ENCODE data around the gene CPNE8.

Gene CPNE8

DNA sequence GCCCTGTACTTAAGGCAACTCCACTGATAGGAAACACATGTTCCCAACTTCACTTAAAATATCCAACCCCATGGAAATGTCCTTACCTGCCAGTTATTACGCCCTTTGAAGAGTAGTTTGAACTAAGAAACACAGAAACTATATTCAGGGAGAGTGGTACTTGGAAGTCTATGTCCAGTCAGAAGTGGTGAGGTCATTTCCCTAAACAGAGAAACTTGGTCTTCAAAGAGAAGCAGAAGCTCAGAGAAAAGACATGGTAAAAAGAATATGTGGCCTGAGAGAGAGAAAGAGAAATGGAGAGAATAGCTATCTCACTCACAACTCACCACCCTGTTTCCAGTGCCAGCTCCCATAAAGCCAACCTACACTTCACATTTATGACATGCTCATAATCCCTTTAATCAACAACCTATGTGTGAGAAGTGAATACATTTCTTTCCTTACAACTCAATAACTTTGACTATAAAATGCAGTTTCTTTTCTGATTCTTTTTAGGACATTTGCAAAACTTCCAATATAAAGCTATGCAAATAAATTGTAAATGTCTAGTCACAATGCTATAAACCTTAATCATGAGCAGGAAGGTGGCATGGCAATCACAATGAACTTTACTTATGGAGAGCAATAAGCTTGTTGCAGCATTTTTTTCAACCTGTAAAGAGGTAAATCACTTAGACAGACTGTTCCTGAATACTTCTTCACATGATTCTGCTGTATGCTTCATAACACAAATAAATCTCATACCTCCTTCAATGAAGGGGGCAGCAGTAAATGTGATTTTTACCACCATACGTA lies 67.1 kb downstream of the CPNE8 start:
- in situ Hi-C loops (cut with HindIII; ENCODE audit: low sequenced_read_pairs): no loop called here

DNA sequence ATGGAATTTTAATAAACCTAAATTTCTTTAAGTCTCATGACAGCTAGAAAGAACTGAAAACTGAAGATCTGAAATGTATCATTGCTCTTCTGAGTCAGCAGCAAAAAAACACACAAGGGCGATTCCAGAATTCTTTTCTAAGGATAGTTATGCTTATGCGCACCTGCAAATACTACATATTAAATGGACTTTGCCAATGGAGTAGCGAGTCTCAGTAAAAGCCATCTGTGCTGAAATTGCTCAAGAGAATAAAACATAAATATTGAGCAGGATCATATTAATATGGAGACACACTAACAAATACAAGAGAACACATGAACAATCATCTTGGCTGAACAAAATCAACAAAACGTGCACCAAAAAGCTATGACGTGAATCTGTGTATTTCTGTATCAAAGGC lies 73.7 kb downstream of the CPNE8 start:
- in situ Hi-C loops (cut with HindIII; ENCODE audit: low sequenced_read_pairs): no loop called here

DNA sequence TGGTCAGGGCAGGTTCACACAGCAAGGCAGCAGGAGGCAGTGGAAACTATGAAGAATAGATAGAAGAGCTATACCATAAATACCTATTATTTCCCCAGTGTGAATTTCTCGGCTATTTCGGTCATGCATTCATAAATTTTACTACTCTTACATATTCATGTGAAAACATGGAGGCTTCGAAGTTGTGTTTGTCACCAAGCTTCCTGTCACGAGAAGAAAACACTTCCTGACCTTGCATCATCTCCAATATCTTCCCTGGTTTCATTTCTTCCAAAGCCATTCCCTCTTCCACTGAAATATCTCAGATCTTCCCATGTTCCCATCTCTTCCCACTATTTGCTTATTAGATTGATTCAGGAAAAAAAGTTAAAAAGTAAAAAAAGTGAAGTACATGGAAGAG lies 80.4 kb downstream of the CPNE8 start:
- in situ Hi-C loops (cut with HindIII; ENCODE audit: low sequenced_read_pairs): no loop called here

DNA sequence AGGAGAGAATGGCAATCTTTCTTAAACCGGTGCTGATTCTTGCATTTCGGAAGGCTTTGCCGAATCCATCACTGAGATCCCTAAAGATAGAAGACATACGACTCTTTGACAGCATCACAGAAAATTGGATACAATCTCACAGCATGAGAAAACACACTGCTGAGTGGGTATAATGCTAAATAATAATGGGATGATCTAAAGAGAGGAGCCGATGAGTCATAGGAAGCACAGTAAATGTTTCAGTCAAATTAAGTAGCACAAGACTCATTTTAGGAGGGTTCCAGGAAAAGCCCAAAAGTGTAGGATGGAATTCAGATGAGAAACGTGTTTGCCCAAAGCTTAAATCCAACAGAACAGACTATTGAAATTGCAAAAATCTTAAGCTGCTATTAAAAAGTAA lies 81.7 kb downstream of the CPNE8 start:
- in situ Hi-C loops (cut with HindIII; ENCODE audit: low sequenced_read_pairs): no loop called here

GRCh38 chr12:38823314-38823713 lies 82.1 kb downstream of the CPNE8 start:
- in situ Hi-C loops (cut with HindIII; ENCODE audit: low sequenced_read_pairs): no loop called here

DNA sequence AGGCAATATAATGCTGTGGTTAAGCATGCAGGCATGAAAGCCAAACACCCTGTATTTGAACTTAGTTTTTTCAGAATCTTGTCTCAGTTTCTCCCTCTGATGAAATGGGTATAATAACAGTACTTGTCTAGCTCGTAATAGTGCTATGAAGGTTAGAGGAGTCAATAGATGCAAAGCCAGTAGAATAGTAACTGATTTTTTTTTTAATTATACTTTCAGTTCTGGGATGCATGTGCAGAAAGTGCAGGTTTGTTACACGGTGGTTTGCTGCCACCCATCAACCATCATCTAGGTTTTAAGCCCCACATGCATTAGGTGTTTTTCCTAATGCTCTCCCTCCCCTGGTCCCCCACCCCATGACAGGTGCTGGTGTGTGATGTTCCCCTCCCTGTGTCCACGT lies 87.4 kb downstream of the CPNE8 start:
- in situ Hi-C loops (cut with HindIII; ENCODE audit: low sequenced_read_pairs): no loop called here

DNA sequence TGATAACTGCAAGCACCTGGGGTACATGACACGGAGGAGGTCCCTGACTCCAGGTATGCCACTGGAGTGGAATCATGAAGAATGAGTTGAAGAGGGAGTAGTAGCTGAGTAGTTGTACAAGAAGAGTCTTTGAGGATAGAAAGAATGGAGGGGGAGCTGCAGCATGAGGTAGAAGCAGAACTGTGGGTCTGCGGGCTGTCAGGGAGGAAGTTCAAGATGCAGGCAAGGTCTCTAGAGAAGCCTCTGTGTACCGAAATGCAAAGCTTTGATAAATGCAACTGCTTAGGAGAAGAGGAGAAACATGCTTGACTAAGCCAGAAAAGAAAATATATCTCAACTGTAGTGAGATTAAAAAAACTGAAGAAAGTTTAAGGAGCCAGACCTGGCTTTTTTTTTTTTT lies 91.5 kb downstream of the CPNE8 start:
- in situ Hi-C loops (cut with HindIII; ENCODE audit: low sequenced_read_pairs): no loop called here

- in situ Hi-C loops (cut with HindIII; ENCODE audit: low sequenced_read_pairs): no loop called here
Measured at GRCh38 chr12:38811814-38812356, 93.5 kb downstream of the CPNE8 start.

DNA sequence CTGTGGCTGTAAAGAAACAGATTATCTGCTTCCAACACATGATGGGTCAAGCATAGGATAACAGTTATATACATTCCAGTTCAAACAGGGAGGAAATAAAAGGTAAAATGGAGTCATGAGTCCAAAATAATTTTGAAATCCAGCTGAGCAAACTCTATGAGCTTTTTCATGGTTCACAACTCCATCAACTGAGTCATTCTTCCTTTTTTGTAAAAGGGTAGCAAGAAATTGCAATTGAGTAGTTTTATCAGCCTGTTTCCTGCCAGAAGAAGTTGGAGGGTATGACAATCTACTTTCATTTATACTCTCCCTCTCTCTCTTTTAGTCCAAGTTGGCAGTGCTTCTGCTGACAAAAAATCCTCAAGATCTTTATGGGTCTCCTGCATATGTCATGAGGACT lies 95.6 kb downstream of the CPNE8 start:
- in situ Hi-C loops (cut with HindIII; ENCODE audit: low sequenced_read_pairs): no loop called here

- in situ Hi-C loops (cut with HindIII; ENCODE audit: low sequenced_read_pairs): no loop called here
Measured at GRCh38 chr12:38788106-38788505, 117.3 kb downstream of the CPNE8 start.

DNA sequence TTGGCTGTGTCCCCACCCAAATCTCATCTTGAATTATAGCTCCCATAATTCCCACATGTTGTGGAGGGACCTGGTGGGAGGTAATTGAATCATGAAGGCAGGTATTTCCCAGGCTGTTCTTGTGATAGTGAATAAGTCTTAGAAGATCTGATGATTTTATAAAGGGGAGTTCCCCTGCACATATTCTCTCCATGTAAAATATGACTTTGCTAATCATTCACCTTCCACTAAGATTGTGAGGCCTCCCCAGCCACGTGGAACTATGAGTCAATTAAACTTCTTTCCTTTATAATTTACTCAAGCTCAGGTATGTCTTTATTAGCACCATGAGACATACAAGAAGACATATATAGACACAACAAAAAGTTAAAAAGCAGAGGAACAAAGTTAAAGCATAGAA lies 120.0 kb downstream of the CPNE8 start:
- in situ Hi-C loops (cut with HindIII; ENCODE audit: low sequenced_read_pairs): no loop called here

- in situ Hi-C loops (cut with HindIII; ENCODE audit: low sequenced_read_pairs): no loop called here
Measured at GRCh38 chr12:38783304-38783703, 122.1 kb downstream of the CPNE8 start.

DNA sequence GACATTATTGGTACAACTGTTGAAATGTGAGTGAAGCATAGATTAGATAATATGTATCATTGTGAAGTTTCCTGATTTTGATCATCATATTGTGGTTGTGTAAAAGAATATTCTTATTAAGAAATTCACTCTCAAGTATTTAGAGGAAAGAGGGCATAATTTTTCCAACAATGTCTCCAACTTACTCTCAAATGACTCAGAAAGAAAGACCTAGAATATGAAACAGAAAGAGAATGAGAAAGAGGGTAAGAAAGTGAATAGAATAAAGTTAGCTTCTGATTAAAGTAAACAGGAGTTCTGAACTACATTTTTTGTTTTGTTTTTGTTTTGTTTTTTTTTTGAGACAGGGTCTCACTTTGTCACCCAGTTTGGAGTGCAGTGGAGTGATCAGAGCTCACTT lies 123.0 kb downstream of the CPNE8 start:
- in situ Hi-C loops (cut with HindIII; ENCODE audit: low sequenced_read_pairs): no loop called here

- in situ Hi-C loops (cut with HindIII; ENCODE audit: low sequenced_read_pairs): no loop called here
Measured at GRCh38 chr12:38776647-38777046, 128.7 kb downstream of the CPNE8 start.

DNA sequence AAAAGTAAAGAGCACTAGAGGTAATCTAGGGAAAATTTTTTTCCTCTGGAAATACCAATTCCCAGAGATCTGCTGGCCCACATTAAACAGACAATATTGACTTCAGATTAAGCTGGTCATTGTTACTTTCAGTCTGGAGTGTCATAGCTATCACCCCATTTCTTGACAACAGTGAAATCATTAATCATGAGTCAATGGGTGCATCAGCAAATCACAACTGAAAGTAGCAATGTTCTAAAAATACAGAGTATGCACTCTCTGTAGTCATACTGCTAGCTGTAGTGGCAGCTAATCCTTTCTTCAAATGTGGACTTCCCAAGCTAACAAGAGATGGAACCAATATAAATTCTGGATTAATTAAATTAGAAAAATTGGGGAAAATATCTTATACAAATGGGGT lies 129.9 kb downstream of the CPNE8 start:
- in situ Hi-C loops (cut with HindIII; ENCODE audit: low sequenced_read_pairs): no loop called here

DNA sequence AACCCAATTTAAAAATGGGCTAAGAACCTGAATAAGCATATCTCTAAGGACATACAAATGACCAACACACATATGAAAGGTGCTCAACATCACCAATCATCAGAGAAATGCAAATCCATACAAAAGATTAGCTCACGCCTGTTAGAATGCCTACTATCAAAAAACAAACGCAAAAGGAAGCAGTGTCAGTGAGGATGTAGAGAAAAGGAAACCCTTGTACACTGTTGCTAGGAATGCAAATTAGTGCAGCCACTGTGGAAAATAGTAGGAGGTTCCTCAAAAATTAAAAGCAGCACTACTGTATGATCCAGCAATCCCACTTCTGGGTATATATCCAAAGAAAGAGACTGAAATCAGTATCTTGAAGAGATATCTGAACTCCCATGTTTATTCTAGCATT lies 133.0 kb downstream of the CPNE8 start:
- in situ Hi-C loops (cut with HindIII; ENCODE audit: low sequenced_read_pairs): no loop called here

GRCh38 chr12:38771871-38772270 lies 133.5 kb downstream of the CPNE8 start:
- in situ Hi-C loops (cut with HindIII; ENCODE audit: low sequenced_read_pairs): no loop called here

GRCh38 chr12:38761636-38762342 lies 143.6 kb downstream of the CPNE8 start:
- in situ Hi-C loops (cut with HindIII; ENCODE audit: low sequenced_read_pairs): no loop called here

- in situ Hi-C loops (cut with HindIII; ENCODE audit: low sequenced_read_pairs): no loop called here
Measured at GRCh38 chr12:38761111-38761510, 144.3 kb downstream of the CPNE8 start.

GRCh38 chr12:38759621-38760020 lies 145.8 kb downstream of the CPNE8 start:
- in situ Hi-C loops (cut with HindIII; ENCODE audit: low sequenced_read_pairs): no loop called here

- in situ Hi-C loops (cut with HindIII; ENCODE audit: low sequenced_read_pairs): no loop called here
Measured at GRCh38 chr12:38746744-38747143, 158.6 kb downstream of the CPNE8 start.

DNA sequence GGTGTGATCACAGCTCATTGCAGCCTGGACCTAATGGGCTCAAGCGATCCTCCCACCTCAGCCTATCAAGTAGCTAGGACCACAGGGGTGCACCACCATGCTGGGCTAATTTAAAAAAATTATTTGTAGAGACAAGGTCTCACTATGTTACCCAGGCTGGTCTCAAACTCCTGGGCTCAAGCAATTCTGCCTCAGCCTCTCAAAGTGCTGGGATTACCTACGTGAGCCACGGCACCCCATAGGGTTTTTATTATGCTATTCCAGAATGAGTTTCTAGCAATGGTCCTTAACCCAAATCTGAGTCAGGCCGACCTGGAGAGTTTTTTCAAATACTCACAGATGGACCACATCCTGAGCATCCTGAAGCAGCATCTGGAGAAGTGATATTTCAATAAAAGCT lies 159.8 kb downstream of the CPNE8 start:
- in situ Hi-C loops (cut with HindIII; ENCODE audit: low sequenced_read_pairs): no loop called here

Measured in DLD1 (cell line).